ENCODE data around the gene PRKN. TPM values are rescaled to one million over a fixed set of nuclear protein-coding genes. Genes with fewer than 3 reads are reported as not detected.

Gene PRKN
- total RNA-seq, 4 donors from 2014 or later, result 9.6 to 17.0 (median 11.6) TPM

DNA sequence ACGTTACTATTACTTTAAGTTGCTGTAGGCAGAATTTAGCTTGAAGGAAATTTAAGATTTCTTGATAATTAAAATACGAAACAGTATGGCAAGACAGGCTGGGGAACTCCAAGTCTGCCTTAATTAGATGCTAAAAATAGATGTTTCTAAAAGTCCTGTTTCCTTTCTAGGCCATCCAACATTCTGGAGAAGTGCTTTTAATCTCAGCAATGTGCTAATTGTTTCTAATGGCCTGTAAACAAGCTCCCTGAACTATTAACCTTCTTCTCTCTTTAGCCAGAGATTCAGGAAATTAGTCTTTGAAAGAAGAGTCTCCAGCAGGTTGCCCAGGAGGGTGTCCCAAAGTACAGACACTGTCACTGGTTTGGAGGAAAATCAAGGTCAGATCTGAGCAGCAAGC is 776.4 kb downstream of the PRKN start:
- TF ChIP-seq, protein P1, sequence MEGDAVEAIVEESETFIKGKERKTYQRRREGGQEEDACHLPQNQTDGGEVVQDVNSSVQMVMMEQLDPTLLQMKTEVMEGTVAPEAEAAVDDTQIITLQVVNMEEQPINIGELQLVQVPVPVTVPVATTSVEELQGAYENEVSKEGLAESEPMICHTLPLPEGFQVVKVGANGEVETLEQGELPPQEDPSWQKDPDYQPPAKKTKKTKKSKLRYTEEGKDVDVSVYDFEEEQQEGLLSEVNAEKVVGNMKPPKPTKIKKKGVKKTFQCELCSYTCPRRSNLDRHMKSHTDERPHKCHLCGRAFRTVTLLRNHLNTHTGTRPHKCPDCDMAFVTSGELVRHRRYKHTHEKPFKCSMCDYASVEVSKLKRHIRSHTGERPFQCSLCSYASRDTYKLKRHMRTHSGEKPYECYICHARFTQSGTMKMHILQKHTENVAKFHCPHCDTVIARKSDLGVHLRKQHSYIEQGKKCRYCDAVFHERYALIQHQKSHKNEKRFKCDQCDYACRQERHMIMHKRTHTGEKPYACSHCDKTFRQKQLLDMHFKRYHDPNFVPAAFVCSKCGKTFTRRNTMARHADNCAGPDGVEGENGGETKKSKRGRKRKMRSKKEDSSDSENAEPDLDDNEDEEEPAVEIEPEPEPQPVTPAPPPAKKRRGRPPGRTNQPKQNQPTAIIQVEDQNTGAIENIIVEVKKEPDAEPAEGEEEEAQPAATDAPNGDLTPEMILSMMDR (IDR thresholded peaks at IDR 0.05; ENCODE audit: low read depth), result no peak

DNA sequence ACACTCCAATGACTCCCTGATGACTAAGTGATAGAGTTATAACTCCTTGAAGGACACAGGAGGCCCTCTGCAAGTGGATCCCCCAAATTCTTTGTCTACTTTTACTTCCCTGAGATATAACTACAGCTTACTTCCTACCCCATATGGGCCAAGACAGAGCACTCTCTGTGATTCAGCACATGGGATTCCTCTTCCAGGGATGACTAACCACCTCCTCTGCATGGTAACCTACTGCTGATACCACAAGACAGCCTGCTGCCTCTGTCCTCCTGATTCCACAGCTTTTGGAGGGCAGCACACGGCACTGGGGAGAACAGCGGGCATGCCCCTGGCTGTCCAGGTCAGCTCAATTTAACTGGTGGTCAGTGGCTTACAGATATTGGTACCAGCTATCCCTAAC is 778.0 kb downstream of the PRKN start:
- TF ChIP-seq, protein P1 (IDR thresholded peaks at IDR 0.05; ENCODE audit: low read depth), result no peak

DNA sequence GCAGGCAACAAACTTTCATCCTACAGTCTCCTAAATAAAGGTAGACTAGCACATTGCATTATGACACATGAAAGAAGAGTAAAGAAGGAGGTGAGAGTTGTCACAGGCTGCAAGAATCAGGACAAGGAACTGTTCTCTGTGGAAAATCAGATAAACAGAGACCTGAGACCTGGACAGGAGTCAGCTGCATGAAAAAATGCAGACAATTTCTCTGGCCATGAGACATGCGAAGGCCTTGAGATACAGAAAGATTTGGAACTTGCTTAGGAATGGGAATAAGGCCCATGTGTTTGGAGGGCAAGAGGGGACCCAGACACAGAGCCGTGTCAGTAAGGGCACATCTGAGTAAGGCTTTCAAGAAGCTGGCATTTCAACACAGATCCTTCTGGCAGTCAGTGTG is 779.1 kb downstream of the PRKN start:
- TF ChIP-seq, protein P1 (IDR thresholded peaks at IDR 0.05; ENCODE audit: low read depth), result no peak

DNA sequence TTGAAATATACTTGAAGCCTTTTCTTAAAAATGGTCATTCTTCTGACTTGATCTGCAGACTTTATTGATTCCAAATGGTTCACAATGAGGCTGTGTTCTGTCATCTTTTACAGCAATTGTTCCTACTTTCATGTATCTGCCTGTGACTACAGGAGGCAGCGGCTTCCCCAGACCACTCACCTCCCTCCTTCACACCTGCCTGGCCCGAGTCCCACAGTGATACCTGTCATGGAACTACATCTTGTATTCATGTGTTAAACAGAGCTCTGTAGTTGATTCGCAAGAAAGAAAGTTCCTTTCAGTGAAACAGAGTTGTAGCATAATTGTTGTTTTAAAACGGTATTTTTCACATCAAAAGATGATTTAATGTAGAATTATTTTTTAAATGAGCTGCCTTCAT is 780.2 kb downstream of the PRKN start:
- TF ChIP-seq, protein P1 (IDR thresholded peaks at IDR 0.05; ENCODE audit: low read depth), result no peak

DNA sequence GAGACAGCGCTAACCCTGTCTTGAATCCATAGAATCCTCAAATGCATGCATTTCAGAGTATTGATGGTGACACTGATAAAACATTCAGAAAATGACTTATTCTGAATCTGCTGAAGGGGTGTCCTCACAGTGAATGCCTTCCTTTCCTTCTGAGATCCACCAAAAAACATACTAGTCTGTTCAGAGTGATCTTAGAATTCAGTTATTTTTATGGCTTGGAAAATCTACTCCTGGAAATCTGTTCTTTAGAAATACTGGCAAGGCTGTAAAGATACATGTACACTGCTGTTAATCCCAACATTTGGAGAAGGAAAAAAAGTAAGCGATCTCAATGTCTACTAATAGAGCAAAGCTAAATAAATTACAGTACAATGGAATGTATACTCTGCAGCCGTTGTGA is 781.1 kb downstream of the PRKN start:
- TF ChIP-seq, protein P1 (IDR thresholded peaks at IDR 0.05; ENCODE audit: low read depth), result no peak

DNA sequence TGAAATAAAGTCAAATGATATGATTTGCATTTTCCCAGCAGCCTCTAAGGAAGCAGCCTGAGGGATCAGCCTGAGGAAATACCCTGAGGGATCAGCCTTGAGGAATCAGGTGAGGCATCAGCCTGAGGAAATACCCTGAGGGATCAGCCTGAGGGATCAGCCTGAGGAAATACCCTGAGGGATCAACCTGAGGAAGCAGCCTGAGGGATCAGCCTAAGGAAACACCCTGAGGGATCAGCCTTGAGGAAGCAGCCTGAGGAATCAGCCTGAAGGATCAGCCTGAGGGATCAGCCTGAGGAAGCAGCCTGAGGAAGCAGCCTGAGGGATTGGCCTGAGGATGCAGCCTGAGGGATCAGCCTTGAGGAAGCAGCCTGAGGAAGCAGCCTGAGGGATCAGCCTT is 784.0 kb downstream of the PRKN start:
- TF ChIP-seq, protein P1 (IDR thresholded peaks at IDR 0.05; ENCODE audit: low read depth), result no peak

DNA sequence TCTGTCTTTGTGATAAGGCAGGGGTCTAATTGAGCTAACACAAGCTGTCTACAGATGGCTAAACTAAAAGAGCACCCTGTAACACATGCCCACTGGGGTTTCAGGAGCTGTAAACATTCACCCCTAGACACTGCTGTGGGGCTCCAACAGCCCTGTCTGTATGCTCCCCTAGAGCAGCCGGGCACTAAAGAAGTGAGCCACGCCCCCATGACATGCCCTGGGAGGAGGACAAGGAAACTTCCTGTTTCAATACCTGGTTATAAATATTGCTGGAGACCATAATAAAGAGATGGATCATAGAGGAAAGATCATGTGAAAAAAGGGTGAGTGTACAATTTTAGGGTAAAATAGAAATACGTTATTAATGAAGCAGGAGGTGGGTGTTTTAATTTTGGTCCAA is 786.0 kb downstream of the PRKN start:
- TF ChIP-seq, protein P1 (IDR thresholded peaks at IDR 0.05; ENCODE audit: low read depth), result no peak
